Suprapubic skin (tissue), 4 donors: Measurements from ENCODE around the gene TMEFF1. TPM values are rescaled to one million over a fixed set of nuclear protein-coding genes. Genes with fewer than 3 reads are reported as not detected.

Experiments used
- DNase-seq, 2 donors: peaks; one replicate each; pipeline ENCODE4 v3.0.0-alpha.2; 2019; ENCODE audit warnings: low spot score in 2 of 2
- H3K27ac ChIP-seq: fragments of 200-600 bp; sonication (generic); one replicate; pipeline ENCODE4 v1.5.1; 2019
- H3K27me3 ChIP-seq: fragments of 200-600 bp; sonication (generic); one replicate; pipeline ENCODE4 v1.5.1; 2019
- H3K36me3 ChIP-seq: fragments of 200-600 bp; sonication (generic); one replicate; pipeline ENCODE4 v1.5.1; 2019
- H3K4me1 ChIP-seq: fragments of 200-600 bp; sonication (generic); one replicate; pipeline ENCODE4 v1.5.1; 2019
- H3K4me3 ChIP-seq: fragments of 200-600 bp; sonication (generic); one replicate; pipeline ENCODE4 v1.5.1; 2019; ENCODE audit warnings: mild to moderate bottlenecking
- H3K9me3 ChIP-seq: fragments of 200-600 bp; sonication (generic); one replicate; pipeline ENCODE4 v1.5.1; 2019
- CTCF ChIP-seq, 2 donors: fragments of 200-600 bp in 1 of 2; fragments of 450-650 bp in 1 of 2; sonication (generic) in 1 of 2; IDR thresholded peaks; one replicate each; pipeline ENCODE4 v1.5.1; 2016 to 2019; ENCODE audit warnings: antibody characterized with exemption in 2 of 2, mild to moderate bottlenecking in 1 of 2, moderate library complexity in 1 of 2
- EP300 ChIP-seq: sonication (generic); formaldehyde crosslinking; IDR thresholded peaks from one replicate; pipeline ENCODE4 v1.6.1; 2017; ENCODE audit warnings: antibody characterized with exemption
- POLR2A ChIP-seq, 2 donors: fragments of 450-650 bp; IDR thresholded peaks; one replicate each; pipeline ENCODE4 v1.6.1; 2017; ENCODE audit warnings: antibody characterized with exemption in 2 of 2, mild to moderate bottlenecking in 2 of 2, moderate library complexity in 2 of 2
- POLR2AphosphoS5 ChIP-seq, 3 donors: sonication (generic); formaldehyde crosslinking; IDR thresholded peaks; one replicate each; pipeline ENCODE4 v1.6.1; 2017; ENCODE audit warnings: antibody characterized with exemption in 3 of 3
- WGBS: methylation state at CpG from one replicate; pipeline ENCODE4 v1.1.5; 2018; 5-methylcytosine and 5-hydroxymethylcytosine counted together
- total RNA-seq, 4 donors: library from RNA; depleted of rRNA; stranded (reverse); fragments of >200 nt; gene quantifications; one replicate each; pipeline ENCODE4 v1.1.0, GENCODE V29; 2016

The TMEFF1 gene
- total RNA-seq, 4 donors from 2014 or later = 0.32 to 0.49 TPM; not detected in 2

- Histone ChIP-seq H3K9me3 (no peaks in the 10 kb centered on the region), H3K4me3 (no peak overlapping the region), H3K36me3 (peaks cover 11% of the 10 kb centered on the region), H3K27ac (no peak overlapping the region), H3K27me3 (no peaks in the 10 kb centered on the region), H3K4me1 (no peaks in the 10 kb centered on the region)
- no peak for DNase-seq
- TF ChIP-seq CTCF (IDR thresholded peaks at IDR 0.05) (no peak), POLR2A (IDR thresholded peaks at IDR 0.05) (no peak)
Measured at GRCh38 chr9:100447041-100447440, 25.9 kb upstream of the TMEFF1 start.

- Histone ChIP-seq H3K4me3 (no peak overlapping the region), H3K27ac (no peak overlapping the region), H3K27me3 (no peaks in the 10 kb centered on the region), H3K36me3 (peaks cover 24% of the 10 kb centered on the region), H3K9me3 (no peaks in the 10 kb centered on the region), H3K4me1 (no peaks in the 10 kb centered on the region)
- TF ChIP-seq EP300 (no peak), POLR2A (IDR thresholded peaks at IDR 0.05) (no peak), POLR2AphosphoS5 (IDR thresholded peaks at IDR 0.05) (no peak), CTCF (IDR thresholded peaks at IDR 0.05) (no peak)
- WGBS = 97% methylated on average over 2 of the region's 2 CpGs
- no peak for DNase-seq
Measured at GRCh38 chr9:100448266-100448665, 24.7 kb upstream of the TMEFF1 start.

- Histone ChIP-seq H3K4me1 (no peaks in the 10 kb centered on the region), H3K9me3 (no peaks in the 10 kb centered on the region), H3K36me3 (peaks cover 26% of the 10 kb centered on the region), H3K27me3 (no peaks in the 10 kb centered on the region), H3K4me3 (no peak overlapping the region), H3K27ac (no peak overlapping the region)
- 100% methylated on average over 2 of the region's 2 CpGs for WGBS
- no peak for DNase-seq
- TF ChIP-seq POLR2A (IDR thresholded peaks at IDR 0.05) = no peak
- TF ChIP-seq POLR2AphosphoS5 (IDR thresholded peaks at IDR 0.05) = no peak
- TF ChIP-seq EP300 = no peak
- TF ChIP-seq CTCF (IDR thresholded peaks at IDR 0.05) = no peak
Measured at GRCh38 chr9:100449420-100449819, 23.5 kb upstream of the TMEFF1 start.

GRCh38 chr9:100452894-100453293 lies 20.1 kb upstream of the TMEFF1 start:
- WGBS = 98% methylated on average over 2 of the region's 2 CpGs

GRCh38 chr9:100455470-100455869 lies 17.5 kb upstream of the TMEFF1 start:
- H3K4me3 ChIP-seq = no peak overlapping the region
- H3K27me3 ChIP-seq = no peaks in the 10 kb centered on the region
- H3K4me1 ChIP-seq = no peaks in the 10 kb centered on the region
- TF ChIP-seq POLR2AphosphoS5 (IDR thresholded peaks at IDR 0.05) = no peak
- no peak for TF ChIP-seq EP300
- TF ChIP-seq POLR2A (IDR thresholded peaks at IDR 0.05) = no peak
- no peak for TF ChIP-seq CTCF (IDR thresholded peaks at IDR 0.05)
- peaks cover 26% of the 10 kb centered on the region for H3K36me3 ChIP-seq
- no peaks in the 10 kb centered on the region for H3K9me3 ChIP-seq
- no peak overlapping the region for H3K27ac ChIP-seq
- no peak for DNase-seq

More at GRCh38 chr9:100452894-100453293, 20.1 kb upstream of the TMEFF1 start:
- Histone ChIP-seq H3K36me3 (peaks cover 26% of the 10 kb centered on the region), H3K4me1 (no peaks in the 10 kb centered on the region), H3K4me3 (no peak overlapping the region), H3K9me3 (no peaks in the 10 kb centered on the region), H3K27me3 (no peaks in the 10 kb centered on the region), H3K27ac (no peak overlapping the region)
- TF ChIP-seq CTCF (IDR thresholded peaks at IDR 0.05) (no peak), EP300 (no peak), POLR2A (IDR thresholded peaks at IDR 0.05) (no peak), POLR2AphosphoS5 (IDR thresholded peaks at IDR 0.05) (no peak)
- DNase-seq = no peak
